HEK293T (cell line): ENCODE measurements around the gene NMS.
"Not testable (repeated sequence)": the region's sequence is repeated elsewhere in the genome, so short reads cannot be mapped to it uniquely, and the experiment has no call there.

Experiments used
- CTCF ChIA-PET: fragments of 350-600 bp; formaldehyde crosslinking; extraction: SDS; loops from one replicate; lab custom pipeline; 2021; ENCODE audit warnings: antibody characterized with exemption, inconsistent platforms; lab: Yijun Ruan, JAX
- POLR2A ChIA-PET: fragments of 350-600 bp; formaldehyde crosslinking; extraction: SDS; loops from one replicate; lab custom pipeline; 2020; ENCODE audit warnings: antibody characterized with exemption, inconsistent platforms; lab: Yijun Ruan, JAX
- DNase-seq: peaks from one replicate; pipeline ENCODE4 v3.0.0; 2012; ENCODE audit warnings: mixed read lengths; ENCODE audit errors: extremely low spot score
- ARNT ChIP-seq: fragments of 450-650 bp; IDR thresholded peaks from 2 replicates; pipeline ENCODE4 v1.6.1; 2017; ENCODE audit warnings: mild to moderate bottlenecking
- BHLHE40 ChIP-seq: fragments of 450-650 bp; IDR thresholded peaks from 2 replicates; pipeline ENCODE4 v1.6.1; 2016; ENCODE audit warnings: mild to moderate bottlenecking, moderate library complexity, borderline replicate concordance
- CTBP1 ChIP-seq: fragments of 450-650 bp; IDR thresholded peaks from 2 replicates; pipeline ENCODE4 v1.6.1; 2016; ENCODE audit warnings: borderline replicate concordance
- ELF4 ChIP-seq: fragments of 450-650 bp; IDR thresholded peaks from 2 replicates; pipeline ENCODE4 v1.6.1; 2017; ENCODE audit warnings: antibody characterized with exemption
- FOXA1 ChIP-seq: fragments of 450-650 bp; IDR thresholded peaks from 2 replicates; pipeline ENCODE4 v1.6.1; 2016; ENCODE audit warnings: mild to moderate bottlenecking
- FOXK2 ChIP-seq: fragments of 450-650 bp; IDR thresholded peaks from 2 replicates; pipeline ENCODE4 v1.6.1; 2016; ENCODE audit warnings: mild to moderate bottlenecking
- FOXM1 ChIP-seq: fragments of 450-650 bp; IDR thresholded peaks from 2 replicates; pipeline ENCODE4 v1.6.1; 2017; ENCODE audit warnings: mild to moderate bottlenecking, borderline replicate concordance
- HDGF ChIP-seq: fragments of 450-650 bp; IDR thresholded peaks from 2 replicates; pipeline ENCODE4 v1.6.1; 2017; ENCODE audit warnings: antibody characterized with exemption, borderline replicate concordance
- L3MBTL2 ChIP-seq: fragments of 450-650 bp; conservative IDR thresholded peaks from 2 replicates; pipeline ENCODE4 v1.6.1; 2016; ENCODE audit warnings: mild to moderate bottlenecking
- LEF1 ChIP-seq: fragments of 450-650 bp; IDR thresholded peaks from 2 replicates; pipeline ENCODE4 v1.6.1; 2017; ENCODE audit warnings: mild to moderate bottlenecking, borderline replicate concordance
- NFRKB ChIP-seq: fragments of 450-650 bp; IDR thresholded peaks from 2 replicates; pipeline ENCODE4 v1.6.1; 2016; ENCODE audit warnings: mild to moderate bottlenecking, moderate library complexity
- PKNOX1 ChIP-seq: fragments of 450-650 bp; IDR thresholded peaks from 2 replicates; pipeline ENCODE4 v1.6.1; 2016
- SP1 ChIP-seq: fragments of 450-650 bp; IDR thresholded peaks from 2 replicates; pipeline ENCODE4 v1.6.1; 2017
- SUZ12 ChIP-seq: fragments of 450-650 bp; IDR thresholded peaks from 2 replicates; pipeline ENCODE4 v1.6.1; 2016; ENCODE audit warnings: mild to moderate bottlenecking
- TARDBP ChIP-seq: fragments of 450-650 bp; IDR thresholded peaks from 2 replicates; pipeline ENCODE4 v1.6.1; 2016
- ZNF384 ChIP-seq: fragments of 450-650 bp; IDR thresholded peaks from 2 replicates; pipeline ENCODE4 v1.6.1; 2016

Gene NMS

GRCh38 chr2:100451092-100451491, 19.2 kb upstream of the NMS start:
- no peak for DNase-seq
- ChIA-PET CTCF (no interaction called here), POLR2A (no interaction called here)
- no peak for TF ChIP-seq FOXK2
- no peak for TF ChIP-seq SP1
- TF ChIP-seq BHLHE40, result no peak
- TF ChIP-seq ARNT, result no peak
- no peak for TF ChIP-seq SUZ12
- no peak for TF ChIP-seq FOXM1
- TF ChIP-seq FOXA1, result no peak
- no peak for TF ChIP-seq L3MBTL2
- no peak for TF ChIP-seq HDGF
- no peak for TF ChIP-seq ZNF384
- TF ChIP-seq PKNOX1, result no peak

- no peak for DNase-seq
- ChIA-PET POLR2A (no interaction called here), CTCF (no interaction called here)
- TF ChIP-seq L3MBTL2, result no peak
- TF ChIP-seq PKNOX1, result no peak
- TF ChIP-seq FOXK2, result no peak
- no peak for TF ChIP-seq FOXM1
- no peak for TF ChIP-seq ELF4
- TF ChIP-seq BHLHE40, result no peak
- TF ChIP-seq LEF1, result no peak
- no peak for TF ChIP-seq HDGF
- no peak for TF ChIP-seq SP1
- TF ChIP-seq SUZ12, result no peak
- no peak for TF ChIP-seq ARNT
- no peak for TF ChIP-seq FOXA1
- no peak for TF ChIP-seq ZNF384
- TF ChIP-seq CTBP1, result no peak
- no peak for TF ChIP-seq NFRKB
- TF ChIP-seq TARDBP, result no peak
Observed at GRCh38 chr2:100451734-100452133, 18.5 kb upstream of the NMS start.

- TF ChIP-seq SP1, result no peak
- TF ChIP-seq CTBP1, result no peak
- TF ChIP-seq HDGF, result no peak
- no peak for TF ChIP-seq ARNT
- POLR2A ChIA-PET, result no interaction called here
- CTCF ChIA-PET, result no interaction called here
- no peak for DNase-seq
Observed at GRCh38 chr2:100453853-100454252, 16.4 kb upstream of the NMS start.

GRCh38 chr2:100456357-100456756, 13.9 kb upstream of the NMS start:
- DNase-seq, CTCF ChIA-PET, POLR2A ChIA-PET: not testable (repeated sequence)

- no peak for TF ChIP-seq ARNT
- no peak for TF ChIP-seq BHLHE40
- TF ChIP-seq FOXM1, result no peak
- TF ChIP-seq SUZ12, result no peak
- TF ChIP-seq LEF1, result no peak
- TF ChIP-seq CTBP1, result no peak
- no peak for TF ChIP-seq TARDBP
- no peak for TF ChIP-seq FOXK2
- no peak for TF ChIP-seq ELF4
- TF ChIP-seq NFRKB, result no peak
- no peak for TF ChIP-seq ZNF384
- no peak for TF ChIP-seq SP1
- no peak for TF ChIP-seq HDGF
- CTCF ChIA-PET, result interaction anchor here (0.7 kb wide), 1 partner anchor 707 kb away, joined by 3 read pairs; no protein-coding TSS in a partner anchor
- no peak for DNase-seq
- POLR2A ChIA-PET, result no interaction called here
Observed at GRCh38 chr2:100460904-100461530, 9.3 kb upstream of the NMS start.

- ChIA-PET CTCF (no interaction called here), POLR2A (no interaction called here)
- TF ChIP-seq TARDBP (no peak), ARNT (no peak), ZNF384 (no peak), ELF4 (no peak), FOXM1 (no peak), FOXK2 (no peak), CTBP1 (no peak), L3MBTL2 (no peak), HDGF (no peak), LEF1 (no peak), NFRKB (no peak), PKNOX1 (no peak), FOXA1 (no peak), BHLHE40 (no peak), SUZ12 (no peak), SP1 (no peak)
- DNase-seq, result peak; percentile 74
Observed at GRCh38 chr2:100470898-100471514, 724 bp downstream of the NMS start.

- DNase-seq, result no peak
- ChIA-PET POLR2A (no interaction called here), CTCF (interaction anchor here (0.6 kb wide), 1 partner anchor 13 kb away, joined by 3 read pairs; no protein-coding TSS in a partner anchor)
- TF ChIP-seq LEF1 (no peak), BHLHE40 (no peak), TARDBP (no peak), NFRKB (no peak), SUZ12 (no peak), HDGF (no peak), CTBP1 (no peak), ZNF384 (no peak), SP1 (no peak)
Observed at GRCh38 chr2:100476606-100477005, 6.3 kb downstream of the NMS start.
